IMR-90 (cell line): Measurements from ENCODE around the gene CCSER1.

Experiments used
- CEBPB ChIP-seq: IDR thresholded peaks from 2 replicates; pipeline ENCODE4 v1.6.1; 2012; ENCODE audit warnings: low read depth, low read length, improper control_type of control experiment
- CTCF ChIP-seq: conservative IDR thresholded peaks from 2 replicates; pipeline ENCODE4 v1.5.1; 2012; ENCODE audit warnings: mild to moderate bottlenecking, low read depth, low read length, improper control_type of control experiment
- FOS ChIP-seq: fragments of 150-350 bp; IDR thresholded peaks from 2 replicates; pipeline ENCODE4 v1.6.1; 2016; ENCODE audit warnings: low read depth, low read length
- MAZ ChIP-seq: IDR thresholded peaks from 2 replicates; pipeline ENCODE4 v1.6.1; 2012; ENCODE audit warnings: low read depth, mild to moderate bottlenecking, low read length, improper control_type of control experiment, moderate library complexity, borderline replicate concordance
- POLR2A ChIP-seq: IDR thresholded peaks from 2 replicates; pipeline ENCODE4 v1.6.1; 2012; ENCODE audit warnings: mild to moderate bottlenecking, low read depth, low read length
- RAD21 ChIP-seq: IDR thresholded peaks from 2 replicates; pipeline ENCODE4 v1.6.1; 2012; ENCODE audit warnings: low read length, improper control_type of control experiment
- RFX5 ChIP-seq: IDR thresholded peaks from 2 replicates; pipeline ENCODE4 v1.8.0; 2012; ENCODE audit warnings: low read depth, mild to moderate bottlenecking, low read length, moderate library complexity

- TF ChIP-seq CTCF, result no peak
- no peak for TF ChIP-seq POLR2A
- TF ChIP-seq RAD21, result no peak
- no peak for TF ChIP-seq RFX5
- TF ChIP-seq MAZ, result no peak
- TF ChIP-seq FOS, result no peak
- no peak for TF ChIP-seq CEBPB
Observed at GRCh38 chr4:90733211-90733610, 606.0 kb downstream of the CCSER1 start.
